Choroid plexus epithelial cell (primary cell): ENCODE data around the gene ABLIM3.

Source experiments
- DNase-seq: peaks from one replicate; pipeline ENCODE4 v3.0.0-alpha.2; 2010; ENCODE audit warnings: low read depth
- H3K4me3 ChIP-seq: 2 replicates; pipeline ENCODE4 v1.5.1; 2011; ENCODE audit warnings: low read depth, mild to moderate bottlenecking, control low read depth, low read length, moderate library complexity
- CTCF ChIP-seq: conservative IDR thresholded peaks from 2 replicates; pipeline ENCODE4 v1.5.1; 2011; ENCODE audit warnings: low read depth, mild to moderate bottlenecking, control low read depth, inconsistent platforms, low read length, moderate library complexity

The ABLIM3 gene

GRCh38 chr5:149223081-149223848 lies 82.0 kb downstream of the ABLIM3 start:
- DNase-seq = no peak
- no peak for TF ChIP-seq CTCF
- H3K4me3 ChIP-seq = no peak overlapping the region

- H3K4me3 ChIP-seq = no peak overlapping the region
- DNase-seq = no peak
- TF ChIP-seq CTCF = no peak
These were observed 83.0 kb downstream of the ABLIM3 start for GRCh38 chr5:149224282-149224681.

- DNase-seq = peak; percentile 52
- H3K4me3 ChIP-seq = no peak overlapping the region
- TF ChIP-seq CTCF = no peak
These were observed 86.0 kb downstream of the ABLIM3 start for GRCh38 chr5:149227168-149227826.

- TF ChIP-seq CTCF = peak; percentile 90
- DNase-seq = peak; percentile 95
- H3K4me3 ChIP-seq = no peak overlapping the region
These were observed 87.5 kb downstream of the ABLIM3 start for GRCh38 chr5:149228618-149229297.

GRCh38 chr5:149229298-149229937 lies 88.1 kb downstream of the ABLIM3 start:
- TF ChIP-seq CTCF = no peak
- no peak for DNase-seq
- H3K4me3 ChIP-seq = no peak overlapping the region

- no peak for TF ChIP-seq CTCF
- no peak overlapping the region for H3K4me3 ChIP-seq
- DNase-seq = no peak
These were observed 94.5 kb downstream of the ABLIM3 start for GRCh38 chr5:149235841-149236240.
